ENCODE results near the gene FAM163B. TPM values are rescaled to one million over a fixed set of nuclear protein-coding genes. Genes with fewer than 3 reads are reported as not detected.
A peak's percentile ranks its signal among the peaks of the same experiment; 100 is the strongest.

FAM163B gene
- total and polyA plus RNA-seq, 2 of the 8 experiments (the other 6 are each of a cell fraction or from before 2014, with no cell fraction given) = 0.63 to 1.0 TPM

- Histone ChIP-seq H3K4me1 (replicated peaks in 1 of 4; ENCODE audit: control insufficient read depth in 3 of 4, insufficient read depth in 4 of 4, low read length in 3 of 4) (peaks cover 0 to 16% (median 9%) of the 10 kb centered on the region in 4 experiments; a peak in 5 of 7 replicates), H3K79me1 (ENCODE audit: low read depth, low read length) (no peaks in the 10 kb centered on the region), H2BK5ac (ENCODE audit: low read depth, low read length) (no peak overlapping the region), H2BK20ac (ENCODE audit: low read length) (no peak overlapping the region), H3K14ac (ENCODE audit: insufficient read length) (no peak overlapping the region), H3K27ac (ENCODE audit: low read depth, low read length) (no peak overlapping the region), H4K20me1 (replicated peaks in 1 of 2; ENCODE audit: control insufficient read depth in 1 of 2, insufficient read depth in 2 of 2, low read length in 2 of 2) (no peaks in the 10 kb centered on the region), H4K91ac (replicated peaks; ENCODE audit: insufficient read length, low read length) (no peak overlapping the region), H3K36me3 (ENCODE audit: control insufficient read depth in 2 of 4, insufficient read depth in 4 of 4, low read length in 3 of 4) (no peaks in the 10 kb centered on the region), H2BK120ac (replicated peaks; ENCODE audit: low read depth, low read length) (no peak overlapping the region), H3K4me3 (ENCODE audit: extremely low read depth in 1 of 4, insufficient read depth in 2 of 4, low read depth in 3 of 4, low read length in 4 of 4) (no peak overlapping the region), H3K56ac (replicated peaks; ENCODE audit: insufficient read length, low read depth, low read length) (no peak overlapping the region), H4K5ac (ENCODE audit: insufficient read length, low read depth, low read length) (no peak overlapping the region), H3K9ac (replicated peaks in 1 of 4; ENCODE audit: extremely low read depth in 1 of 4, low read depth in 3 of 4, low read length in 3 of 4) (no peak overlapping the region), H3K79me2 (ENCODE audit: control insufficient read depth in 1 of 2, insufficient read depth in 2 of 2, low read length in 2 of 2) (no peaks in the 10 kb centered on the region), H3K9me3 (ENCODE audit: insufficient read depth in 2 of 2, low read depth in 1 of 2, low read length in 1 of 2) (peaks cover 6% of the 10 kb centered on the region in 2 experiments; a peak in 3 of 4 replicates), H3K4me2 (ENCODE audit: insufficient read depth in 1 of 2, low read depth in 2 of 2, low read length in 2 of 2) (no peak overlapping the region), H2BK12ac (ENCODE audit: low read depth, low read length) (no peak overlapping the region), H3K27me3 (replicated peaks in 1 of 4; ENCODE audit: control insufficient read depth in 3 of 4, extremely low read depth in 1 of 4, insufficient read depth in 3 of 4, low read length in 3 of 4) (no peaks in the 10 kb centered on the region), H2AK5ac (ENCODE audit: low read depth, low read length) (no peak overlapping the region), H2AFZ (ENCODE audit: low read length) (no peak overlapping the region), H3K18ac (ENCODE audit: extremely low read depth, low read length) (no peak overlapping the region), H4K8ac (ENCODE audit: extremely low read depth, insufficient read depth, low read length) (no peak overlapping the region), H3K23ac (ENCODE audit: insufficient read length) (no peak overlapping the region), H3K23me2 (ENCODE audit: low read depth, low read length) (no peaks in the 10 kb centered on the region), H2BK15ac (ENCODE audit: low read length) (peak overlapping the region; percentile 88; the same call in 1 of the 2 replicates), H3K4ac (replicated peaks; ENCODE audit: insufficient read length, low read depth, low read length) (no peak overlapping the region)
- POLR2A ChIA-PET (ENCODE audit: partially characterized antibody) = interaction anchor here (1.2 kb wide), 1 partner anchor 12 kb away, joined by 3 read pairs; no protein-coding TSS in a partner anchor
- FAIRE-seq = no peak
- CTCF ChIA-PET (ENCODE audit: partially characterized antibody) = interaction anchor here (0.6 to 1.3 kb wide), 4 partner anchors 10 to 154 kb away, joined by 4 to 5 read pairs (median 4); no protein-coding TSS in a partner anchor
- DNase-seq (ENCODE audit: low read depth in 1 of 2, low spot score in 2 of 2) = no peak
- 88% methylated on average over 23 of the region's 23 CpGs; no CpG with 5 or more reads in 1 of the 2 experiments for WGBS, 2 experiments (ENCODE audit: extremely low coverage in 1 of 2, insufficient coverage in 1 of 2, insufficient read length in 1 of 2, insufficient replicate concordance in 2 of 2, low coverage in 1 of 2, low lambda C conversion rate in 2 of 2, missing lambda C conversion rate in 1 of 2)
- TF ChIP-seq SIX5 (IDR thresholded peaks at IDR 0.05; ENCODE audit: low read depth, low read length) (no peak), CHD2 (IDR thresholded peaks at IDR 0.05; ENCODE audit: low read length) (no peak), SP1 (IDR thresholded peaks at IDR 0.05; ENCODE audit: low read depth, low read length) (no peak), KDM5A (IDR thresholded peaks at IDR 0.05; ENCODE audit: low read length) (no peak), ASH2L (IDR thresholded peaks at IDR 0.05; ENCODE audit: low read length) (no peak), CBX8 (IDR thresholded peaks at IDR 0.05; ENCODE audit: borderline replicate concordance, low read depth, low read length) (no peak), CBX5 (IDR thresholded peaks at IDR 0.05; ENCODE audit: low read depth, low read length) (no peak), BRCA1 (IDR thresholded peaks at IDR 0.05; ENCODE audit: low read depth, low read length) (no peak), POLR2A (IDR thresholded peaks at IDR 0.05; ENCODE audit: control extremely low read depth in 1 of 2, low read depth in 2 of 2, low read length in 2 of 2) (no peak), USF2 (IDR thresholded peaks at IDR 0.05; ENCODE audit: low read length) (no peak), SRF (IDR thresholded peaks at IDR 0.05; ENCODE audit: low read depth, low read length) (no peak), SAP30 (IDR thresholded peaks at IDR 0.05; ENCODE audit: insufficient read depth, insufficient replicate concordance, low read length) (no peak)
Observed at GRCh38 chr9:133629221-133630110, 20.3 kb upstream of the FAM163B start.

Measured in H1 (cell line).